ENCODE results near the gene TEX51.

Gene TEX51

DNA sequence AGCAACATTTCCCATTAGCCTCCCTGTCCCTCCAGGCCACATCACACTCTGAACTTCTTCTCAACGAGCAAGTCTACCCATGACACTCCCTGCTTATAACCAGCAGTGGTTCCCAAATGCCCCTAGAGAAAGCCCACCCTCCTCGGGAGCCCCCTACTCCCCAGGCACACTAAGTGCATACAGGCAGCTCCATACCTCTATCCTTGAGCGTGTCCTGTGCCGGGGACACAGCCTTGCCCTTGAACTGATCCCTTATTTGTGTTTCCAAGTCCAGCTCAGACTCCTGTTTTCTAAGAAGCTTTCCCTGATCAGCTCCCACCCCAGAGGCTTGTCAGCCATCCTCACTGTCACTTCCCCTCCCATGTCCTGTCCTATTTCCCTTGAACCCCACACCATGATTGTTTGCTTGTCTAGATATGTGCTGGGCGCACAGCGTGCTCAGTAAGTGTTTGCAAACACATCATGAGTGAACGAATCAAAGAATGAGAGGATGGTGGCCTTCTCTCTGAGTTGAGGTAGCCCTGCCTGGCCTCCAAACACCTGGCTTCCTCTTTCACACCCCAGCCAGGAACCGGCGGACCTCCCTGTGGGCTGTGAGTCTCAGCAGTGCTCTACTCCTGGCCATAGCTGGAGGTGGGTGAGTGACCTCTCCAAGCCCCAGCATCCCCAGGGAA lies 2.1 kb downstream of the TEX51 start:
- Histone ChIP-seq H3K79me2 (ENCODE audit: insufficient read depth, low read depth) (no peaks in the 10 kb centered on the region), H2AFZ (ENCODE audit: low read depth) (no peak overlapping the region), H3K9ac (no peak overlapping the region), H3K27ac (no peak overlapping the region), H3K4me3 (IDR thresholded peaks at IDR 0.05; ENCODE audit: insufficient read depth, low read depth, low read length) (no peak overlapping the region), H3K4me1 (ENCODE audit: low read depth, poor library complexity, severe bottlenecking) (no peaks in the 10 kb centered on the region), H4K20me1 (ENCODE audit: insufficient read depth) (no peaks in the 10 kb centered on the region), H3K36me3 (ENCODE audit: insufficient read depth) (no peaks in the 10 kb centered on the region), H3K4me2 (no peak overlapping the region), H3K27me3 (ENCODE audit: insufficient read depth, low read depth) (no peaks in the 10 kb centered on the region)
- TF ChIP-seq, protein P1, sequence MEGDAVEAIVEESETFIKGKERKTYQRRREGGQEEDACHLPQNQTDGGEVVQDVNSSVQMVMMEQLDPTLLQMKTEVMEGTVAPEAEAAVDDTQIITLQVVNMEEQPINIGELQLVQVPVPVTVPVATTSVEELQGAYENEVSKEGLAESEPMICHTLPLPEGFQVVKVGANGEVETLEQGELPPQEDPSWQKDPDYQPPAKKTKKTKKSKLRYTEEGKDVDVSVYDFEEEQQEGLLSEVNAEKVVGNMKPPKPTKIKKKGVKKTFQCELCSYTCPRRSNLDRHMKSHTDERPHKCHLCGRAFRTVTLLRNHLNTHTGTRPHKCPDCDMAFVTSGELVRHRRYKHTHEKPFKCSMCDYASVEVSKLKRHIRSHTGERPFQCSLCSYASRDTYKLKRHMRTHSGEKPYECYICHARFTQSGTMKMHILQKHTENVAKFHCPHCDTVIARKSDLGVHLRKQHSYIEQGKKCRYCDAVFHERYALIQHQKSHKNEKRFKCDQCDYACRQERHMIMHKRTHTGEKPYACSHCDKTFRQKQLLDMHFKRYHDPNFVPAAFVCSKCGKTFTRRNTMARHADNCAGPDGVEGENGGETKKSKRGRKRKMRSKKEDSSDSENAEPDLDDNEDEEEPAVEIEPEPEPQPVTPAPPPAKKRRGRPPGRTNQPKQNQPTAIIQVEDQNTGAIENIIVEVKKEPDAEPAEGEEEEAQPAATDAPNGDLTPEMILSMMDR (conservative IDR thresholded peaks at IDR 0.05; ENCODE audit: low read depth, low read length): no peak

DNA sequence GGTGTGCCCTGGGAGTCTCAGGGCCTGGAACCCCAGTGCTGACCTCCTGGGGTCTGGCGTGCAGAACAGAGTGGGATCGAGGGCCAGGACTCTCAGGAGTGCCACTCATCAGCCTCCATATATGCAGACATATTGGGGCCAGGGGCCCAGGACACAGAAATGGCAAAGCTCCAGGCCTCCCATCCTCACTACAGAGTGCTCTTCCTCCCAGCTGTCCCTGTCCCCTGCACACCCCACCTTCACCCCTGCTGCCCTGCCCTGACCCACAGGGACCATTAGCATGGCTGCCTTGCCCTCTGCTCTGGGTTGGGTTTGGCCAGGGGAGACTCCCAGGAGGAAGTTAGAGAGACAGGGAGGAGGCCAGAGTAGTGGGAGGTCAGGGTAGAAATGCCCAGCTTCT lies 2.8 kb downstream of the TEX51 start:
- no peak overlapping the region for H3K9ac ChIP-seq
- no peaks in the 10 kb centered on the region for H4K20me1 ChIP-seq (ENCODE audit: insufficient read depth)
- no peak overlapping the region for H3K4me3 ChIP-seq (IDR thresholded peaks at IDR 0.05; ENCODE audit: insufficient read depth, low read depth, low read length)
- H2AFZ ChIP-seq (ENCODE audit: low read depth): no peak overlapping the region
- no peaks in the 10 kb centered on the region for H3K79me2 ChIP-seq (ENCODE audit: insufficient read depth, low read depth)
- no peaks in the 10 kb centered on the region for H3K27me3 ChIP-seq (ENCODE audit: insufficient read depth, low read depth)
- H3K4me2 ChIP-seq: no peak overlapping the region
- TF ChIP-seq, protein P1 (conservative IDR thresholded peaks at IDR 0.05; ENCODE audit: low read depth, low read length): no peak
- H3K27ac ChIP-seq: no peak overlapping the region
- H3K4me1 ChIP-seq (ENCODE audit: low read depth, poor library complexity, severe bottlenecking): no peaks in the 10 kb centered on the region
- no peaks in the 10 kb centered on the region for H3K36me3 ChIP-seq (ENCODE audit: insufficient read depth)

DNA sequence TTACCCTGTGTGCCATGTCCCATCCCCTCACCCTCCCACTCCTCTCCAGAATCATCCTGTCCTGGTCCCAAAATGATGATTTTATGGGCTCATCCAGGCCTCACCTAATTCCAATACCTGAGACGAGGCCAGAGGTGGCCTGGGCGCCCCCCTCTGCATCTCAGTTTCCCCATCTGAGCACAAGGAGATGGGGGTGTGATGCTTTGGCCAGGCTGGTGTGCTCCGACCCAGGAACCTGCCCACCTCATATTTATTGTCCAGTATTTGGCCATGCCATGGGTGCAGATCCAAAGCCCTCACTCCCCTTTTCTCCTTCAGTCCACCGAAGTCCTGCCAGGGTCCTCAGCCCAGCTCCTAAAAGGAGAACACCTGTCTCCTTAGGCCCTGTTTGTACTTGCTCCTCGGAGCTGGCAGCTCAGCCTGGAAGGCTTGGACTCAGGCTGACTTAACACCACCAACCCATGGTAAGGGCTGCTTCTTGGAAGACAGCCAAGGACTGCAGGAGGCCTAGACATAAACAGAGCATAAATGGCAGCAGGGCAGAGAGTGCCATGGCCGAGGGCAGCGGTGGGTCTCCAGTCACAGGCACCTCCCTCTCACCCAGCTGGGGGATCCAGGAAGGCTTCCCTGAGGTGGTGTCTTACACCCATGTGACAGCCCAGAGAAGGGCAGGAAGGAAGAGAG lies 3.6 kb downstream of the TEX51 start:
- Histone ChIP-seq H3K27ac (no peak overlapping the region), H3K36me3 (ENCODE audit: insufficient read depth) (no peaks in the 10 kb centered on the region), H3K4me1 (ENCODE audit: low read depth, poor library complexity, severe bottlenecking) (no peaks in the 10 kb centered on the region), H3K27me3 (ENCODE audit: insufficient read depth, low read depth) (no peaks in the 10 kb centered on the region), H4K20me1 (ENCODE audit: insufficient read depth) (no peaks in the 10 kb centered on the region), H3K4me3 (IDR thresholded peaks at IDR 0.05; ENCODE audit: insufficient read depth, low read depth, low read length) (no peak overlapping the region), H3K4me2 (no peak overlapping the region), H3K79me2 (ENCODE audit: insufficient read depth, low read depth) (no peaks in the 10 kb centered on the region), H2AFZ (ENCODE audit: low read depth) (no peak overlapping the region), H3K9ac (no peak overlapping the region)
- TF ChIP-seq, protein P1 (conservative IDR thresholded peaks at IDR 0.05; ENCODE audit: low read depth, low read length): no peak

DNA sequence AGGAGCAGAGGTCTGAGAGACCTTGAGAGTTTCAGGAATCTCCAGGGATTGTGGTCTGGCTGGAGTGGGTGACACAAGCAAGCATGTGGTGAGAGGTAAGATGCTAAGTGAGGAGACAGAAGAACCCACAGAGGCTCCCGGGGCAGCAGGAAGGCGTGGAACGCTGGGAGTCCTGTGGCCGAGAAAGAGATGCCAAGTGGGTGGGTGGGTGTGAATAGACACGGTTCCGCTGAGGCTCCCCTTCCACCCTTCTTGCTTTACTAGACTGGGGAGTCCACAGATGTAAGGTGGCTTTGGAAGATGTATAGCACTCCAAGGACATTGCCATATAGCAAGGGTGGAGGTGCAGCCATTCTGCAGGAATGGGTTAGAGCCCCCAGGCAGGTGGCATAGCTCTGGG lies 4.2 kb downstream of the TEX51 start:
- H4K20me1 ChIP-seq (ENCODE audit: insufficient read depth): no peaks in the 10 kb centered on the region
- no peak overlapping the region for H2AFZ ChIP-seq (ENCODE audit: low read depth)
- no peaks in the 10 kb centered on the region for H3K27me3 ChIP-seq (ENCODE audit: insufficient read depth, low read depth)
- H3K36me3 ChIP-seq (ENCODE audit: insufficient read depth): no peaks in the 10 kb centered on the region
- no peak overlapping the region for H3K9ac ChIP-seq
- H3K4me2 ChIP-seq: no peak overlapping the region
- no peaks in the 10 kb centered on the region for H3K4me1 ChIP-seq (ENCODE audit: low read depth, poor library complexity, severe bottlenecking)
- TF ChIP-seq, protein P1 (conservative IDR thresholded peaks at IDR 0.05; ENCODE audit: low read depth, low read length): no peak
- no peak overlapping the region for H3K27ac ChIP-seq
- no peaks in the 10 kb centered on the region for H3K79me2 ChIP-seq (ENCODE audit: insufficient read depth, low read depth)
- no peak overlapping the region for H3K4me3 ChIP-seq (IDR thresholded peaks at IDR 0.05; ENCODE audit: insufficient read depth, low read depth, low read length)
